ENCODE measurements around the gene USP24.
"Not testable (repeated sequence)": the region's sequence is repeated elsewhere in the genome, so short reads cannot be mapped to it uniquely, and the experiment has no call there.

USP24 gene

DNA sequence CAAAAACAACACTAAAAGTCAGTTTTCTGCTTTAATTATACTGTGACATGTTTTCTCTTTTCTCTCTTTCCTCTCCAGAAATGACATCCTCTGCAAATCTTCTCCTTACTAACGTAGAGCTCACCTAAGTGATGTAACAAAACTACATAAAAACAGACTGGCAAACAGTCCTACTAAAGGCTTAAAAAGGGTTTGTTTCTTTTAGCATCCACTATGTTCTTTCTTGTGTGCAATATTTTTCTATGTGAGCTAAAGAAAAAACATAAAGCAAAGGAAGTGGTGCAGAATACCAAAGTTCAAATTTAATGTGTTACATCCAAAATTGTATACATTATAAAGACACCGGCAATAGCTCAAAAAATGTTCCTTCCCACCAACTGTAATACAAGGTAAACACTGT, 14.5 kb downstream of the USP24 start:
- H3K4me3 ChIP-seq: no peak overlapping the region
- H3K27ac ChIP-seq: no peak overlapping the region

DNA sequence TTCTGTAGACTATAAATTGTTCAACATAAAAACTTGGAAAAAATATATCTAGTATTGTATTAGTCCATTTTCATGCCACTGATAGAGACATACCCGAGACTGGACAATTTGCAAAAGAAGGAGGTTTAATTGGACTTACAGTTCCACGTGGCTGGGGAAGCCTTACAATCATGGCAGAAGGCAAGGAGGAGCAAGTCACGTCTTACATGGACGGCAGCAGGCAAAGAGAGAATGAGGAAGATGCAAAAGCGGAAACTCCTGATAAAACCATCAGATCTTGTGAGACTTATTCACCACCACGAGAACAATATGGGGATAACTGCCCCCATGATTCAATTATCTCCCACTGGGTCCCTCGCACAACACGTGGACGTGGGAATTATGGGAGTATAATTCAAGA, 15.4 kb downstream of the USP24 start:
- not testable (repeated sequence) for H3K4me3 ChIP-seq, H3K27ac ChIP-seq

DNA sequence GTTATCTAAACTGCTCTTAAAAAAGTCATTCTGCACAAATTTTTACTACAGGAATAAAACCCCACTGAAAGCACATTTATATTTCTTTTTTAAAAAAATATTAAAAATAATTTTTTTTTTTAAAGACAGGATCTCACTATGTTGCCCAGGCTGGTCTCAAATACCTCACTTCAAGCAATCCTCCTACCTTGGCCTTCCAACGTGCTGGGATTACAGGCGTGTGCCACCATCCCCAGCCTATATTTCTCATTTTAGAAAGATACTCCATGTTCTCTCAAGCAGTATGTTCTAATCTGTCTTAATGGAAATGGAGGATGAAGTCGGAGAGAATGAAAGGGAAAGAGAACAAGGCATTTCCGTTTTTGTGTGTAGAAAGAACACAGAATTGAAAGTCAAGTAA, 17.1 kb downstream of the USP24 start:
- Histone ChIP-seq H3K4me3 (no peak overlapping the region), H3K27ac (no peak overlapping the region)

- no peak overlapping the region for H3K4me3 ChIP-seq
- H3K27ac ChIP-seq: no peak overlapping the region
Observed at GRCh38 chr1:55197099-55197498, 18.1 kb downstream of the USP24 start.

- no peak overlapping the region for H3K4me3 ChIP-seq
- no peak overlapping the region for H3K27ac ChIP-seq
Observed at GRCh38 chr1:55196433-55197035, 18.6 kb downstream of the USP24 start.

DNA sequence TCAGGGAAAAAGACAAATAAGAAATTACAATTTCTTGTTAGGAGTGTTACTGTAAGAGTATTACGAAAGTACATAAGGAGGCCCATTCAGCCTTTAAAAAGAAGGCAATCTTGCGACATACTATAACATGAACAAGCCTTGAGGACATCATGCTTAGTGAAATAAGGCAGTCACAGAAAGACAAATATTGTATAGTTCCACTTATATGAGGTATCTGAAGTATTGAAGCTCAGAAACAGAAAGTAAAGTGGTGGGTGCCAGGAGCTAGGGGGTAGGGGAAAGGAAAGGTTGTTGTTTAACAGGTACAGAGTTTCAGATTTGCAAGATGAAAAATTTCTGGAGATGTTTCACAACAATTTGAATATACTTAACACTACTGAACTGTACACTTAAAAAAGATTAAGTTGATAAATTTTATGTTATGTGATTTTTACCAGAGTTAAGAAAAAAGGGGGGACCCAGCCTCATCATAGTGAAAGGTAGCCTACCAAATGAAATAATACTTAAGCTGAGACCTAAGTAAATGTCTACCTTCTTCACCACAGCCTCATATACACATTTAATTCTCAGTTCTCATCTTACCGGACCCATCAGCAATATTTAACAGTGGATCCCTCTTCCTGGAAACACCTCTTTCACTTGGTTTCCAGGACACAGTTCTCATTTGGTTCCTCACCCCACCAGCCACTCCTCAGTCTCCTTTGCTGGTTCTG, 19.5 kb downstream of the USP24 start:
- H3K27ac ChIP-seq: no peak overlapping the region
- no peak overlapping the region for H3K4me3 ChIP-seq

DNA sequence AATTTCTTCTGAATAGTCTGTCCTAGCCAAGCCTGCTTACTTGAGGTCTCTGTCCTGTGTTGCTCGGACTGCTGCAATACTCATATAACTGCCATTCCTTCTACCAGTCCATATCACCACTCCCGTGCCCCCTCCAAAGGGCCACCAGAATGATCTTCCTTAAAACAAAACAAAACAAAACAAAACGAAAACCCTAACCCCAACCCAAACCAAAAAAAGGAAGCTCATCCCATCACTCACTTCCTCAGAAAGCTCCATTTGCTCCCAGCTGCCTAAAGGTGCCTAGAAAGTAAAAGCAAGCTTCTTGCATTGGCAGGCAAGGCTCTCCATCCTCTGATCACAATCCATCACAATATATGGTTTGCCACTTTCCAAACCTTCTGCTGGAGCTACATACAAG, 20.3 kb downstream of the USP24 start:
- Histone ChIP-seq H3K4me3 (no peak overlapping the region), H3K27ac (peak overlapping the region in 1 of 21 experiments; percentile 20)

- no peak overlapping the region for H3K4me3 ChIP-seq
- no peak overlapping the region for H3K27ac ChIP-seq
Observed at GRCh38 chr1:55192093-55192492, 23.1 kb downstream of the USP24 start.

DNA sequence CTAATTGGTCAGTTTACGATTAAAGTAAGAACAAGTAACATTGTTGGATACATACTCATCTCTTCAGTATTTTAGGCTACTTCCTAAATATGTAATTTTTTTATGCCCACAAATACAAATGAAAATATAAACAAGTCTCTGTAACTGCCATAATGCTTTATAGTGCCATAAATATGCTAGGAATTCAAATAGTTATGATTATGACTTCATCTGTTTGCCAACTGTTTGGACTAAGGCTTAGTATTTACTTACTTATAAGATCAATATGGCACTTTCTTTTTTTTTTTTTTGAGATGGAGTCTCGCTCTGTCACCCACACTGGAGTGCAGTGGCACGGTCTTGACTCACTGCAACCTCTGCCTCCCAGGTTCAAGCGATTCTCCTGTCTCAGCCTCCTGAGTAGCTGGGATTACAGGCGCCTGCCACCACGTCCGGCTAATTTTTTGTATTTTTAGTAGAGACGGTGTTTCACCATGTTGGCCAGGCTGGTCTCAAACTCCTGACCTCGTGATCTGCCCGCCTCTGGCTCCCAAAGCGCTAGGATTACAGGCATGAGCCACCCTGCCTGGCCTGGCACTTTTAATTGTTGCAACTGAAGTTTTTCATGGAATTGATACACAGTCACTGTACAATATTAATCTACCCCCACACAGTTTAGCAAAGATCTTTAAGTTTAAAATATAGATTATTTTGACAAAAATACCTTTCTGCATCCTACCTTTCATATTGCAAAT, 23.8 kb downstream of the USP24 start:
- not testable (repeated sequence) for H3K4me3 ChIP-seq, H3K27ac ChIP-seq

DNA sequence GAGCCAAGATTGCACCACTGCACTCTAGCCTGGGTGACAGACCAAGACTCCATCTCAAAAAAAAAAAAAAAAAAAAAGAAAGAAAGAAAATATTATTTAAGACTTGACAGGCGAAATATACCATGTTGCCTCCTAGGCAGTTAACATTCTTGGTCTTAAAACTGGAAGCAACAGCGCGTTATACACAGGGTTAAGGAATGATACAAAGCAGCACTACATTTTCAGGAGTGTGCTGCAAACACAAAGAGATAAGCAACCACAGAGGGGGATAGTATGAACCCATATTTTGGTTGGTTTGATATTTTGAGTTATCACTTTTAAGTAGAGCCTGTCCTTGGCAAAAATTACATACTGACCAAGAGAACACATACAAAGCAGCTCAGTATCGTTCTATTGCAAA, 25.1 kb downstream of the USP24 start:
- H3K27ac ChIP-seq: no peak overlapping the region

GRCh38 chr1:55188909-55189308, 26.3 kb downstream of the USP24 start:
- Histone ChIP-seq H3K4me3 (no peak overlapping the region), H3K27ac (no peak overlapping the region)

More for the DNA sequence above, 25.1 kb downstream of the USP24 start:
- H3K4me3 ChIP-seq: no peak overlapping the region

DNA sequence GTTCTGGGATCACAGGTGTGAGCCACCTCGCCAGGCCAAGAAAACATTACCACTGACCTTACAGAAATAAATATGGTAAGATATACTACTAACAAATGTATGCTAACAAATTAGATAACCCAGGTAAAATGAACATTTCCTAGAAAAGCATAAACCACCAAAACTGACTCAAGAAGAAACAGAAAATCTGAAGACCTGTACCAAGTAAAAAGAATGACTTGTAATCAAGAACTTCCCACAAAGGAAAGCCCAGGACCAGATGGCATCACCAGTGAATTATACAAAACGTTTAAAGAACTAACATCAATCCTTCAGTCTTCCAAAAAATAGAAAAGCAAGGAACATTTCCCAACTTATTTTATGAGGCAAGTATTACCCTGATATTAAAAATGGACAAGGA, 29.3 kb downstream of the USP24 start:
- Histone ChIP-seq H3K27ac (no peak overlapping the region), H3K4me3 (no peak overlapping the region)

DNA sequence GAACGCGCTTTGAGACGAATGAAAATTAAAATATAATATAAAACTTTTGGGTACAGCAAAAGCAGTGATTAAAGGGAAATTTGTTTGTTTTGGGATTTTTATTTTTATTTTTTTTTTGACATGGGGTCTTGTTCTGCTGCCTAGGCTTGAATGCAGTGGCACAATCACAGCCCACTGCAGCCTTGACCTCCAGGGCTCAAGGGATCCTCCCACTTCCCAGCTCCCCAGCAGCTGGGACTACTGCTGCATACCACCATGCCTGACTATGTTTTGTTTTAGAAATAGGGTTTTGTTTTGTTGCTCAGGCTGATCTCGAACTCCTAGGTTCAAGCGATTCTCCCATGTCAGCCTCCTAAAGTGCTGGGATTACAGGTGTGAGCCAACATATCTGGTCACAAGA, 30.3 kb downstream of the USP24 start:
- Histone ChIP-seq H3K27ac (no peak overlapping the region), H3K4me3 (no peak overlapping the region)

DNA sequence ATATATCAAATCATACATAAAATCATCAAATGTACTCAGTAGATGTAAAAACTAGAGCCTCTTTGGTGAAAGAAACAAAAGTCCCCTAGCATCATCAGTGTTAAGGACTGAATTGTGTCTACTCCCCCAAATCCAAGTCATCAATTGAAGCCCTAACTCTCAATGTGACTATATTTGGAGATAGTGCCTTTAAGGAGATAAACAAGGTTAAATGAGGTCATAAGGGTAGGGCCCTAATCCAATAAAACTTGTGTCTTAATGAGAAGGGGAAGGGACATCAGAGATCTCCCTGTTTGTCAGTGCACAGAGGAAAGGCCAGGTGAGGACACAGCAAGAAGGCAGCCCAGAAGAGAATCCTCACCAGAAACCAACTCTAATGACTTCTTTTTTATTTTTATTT, 33.5 kb downstream of the USP24 start:
- H3K4me3 ChIP-seq: no peak overlapping the region
- no peak overlapping the region for H3K27ac ChIP-seq

DNA sequence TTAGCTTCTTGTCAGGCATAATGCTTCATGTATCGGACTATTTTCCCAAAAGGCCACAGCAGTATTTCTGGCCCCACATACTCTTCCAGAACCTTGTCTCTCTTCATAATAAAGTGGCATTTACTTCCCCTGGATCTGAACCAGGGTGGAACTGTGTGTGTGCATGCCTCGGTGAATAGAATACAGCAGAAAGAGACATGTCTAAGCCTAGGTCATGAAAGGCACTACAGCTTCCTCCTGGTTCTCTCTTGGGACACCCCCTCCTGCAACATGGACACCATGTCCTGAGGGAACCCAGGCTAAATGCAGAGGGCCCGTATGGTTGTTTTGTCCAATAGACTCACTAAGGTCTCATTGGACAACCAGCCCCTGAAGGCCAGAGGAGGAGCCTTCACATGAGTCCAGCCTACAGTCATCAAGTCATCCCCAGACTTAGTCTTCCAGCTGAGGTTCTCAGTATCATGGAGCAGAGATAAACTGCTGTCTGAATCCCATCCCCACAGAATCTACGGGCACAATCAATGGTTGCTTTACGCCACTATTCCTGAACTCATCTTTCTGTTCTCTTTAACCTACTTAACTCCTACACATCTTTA, 35.0 kb downstream of the USP24 start:
- H3K27ac ChIP-seq: no peak overlapping the region
- H3K4me3 ChIP-seq: no peak overlapping the region

- no peak overlapping the region for H3K4me3 ChIP-seq
- H3K27ac ChIP-seq: no peak overlapping the region
Observed at GRCh38 chr1:55179177-55179835, 35.9 kb downstream of the USP24 start.

GRCh38 chr1:55172687-55173086, 42.5 kb downstream of the USP24 start:
- Histone ChIP-seq H3K4me3 (no peak overlapping the region), H3K27ac (no peak overlapping the region)

- H3K4me3 ChIP-seq: no peak overlapping the region
Observed at GRCh38 chr1:55172272-55172671, 42.9 kb downstream of the USP24 start.

DNA sequence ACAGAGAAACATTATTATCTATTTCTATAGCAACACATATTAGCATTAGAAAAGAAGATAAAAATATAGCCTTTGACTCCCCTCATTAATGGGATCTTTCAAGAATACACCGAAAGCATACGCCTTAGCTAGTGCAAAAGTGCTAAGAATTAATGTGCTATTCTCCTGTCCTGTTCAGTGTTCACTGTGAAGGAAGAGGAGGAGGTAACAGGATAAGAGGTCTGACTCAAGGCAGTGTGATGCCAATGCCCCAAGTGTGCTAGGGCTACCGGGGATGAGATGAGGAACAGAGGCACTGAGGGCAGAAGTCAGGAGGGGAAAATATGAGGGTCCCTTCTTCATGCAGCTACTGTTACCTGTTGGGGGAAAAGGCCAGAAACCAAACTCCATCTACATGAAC, 43.5 kb downstream of the USP24 start:
- H3K4me3 ChIP-seq: no peak overlapping the region
- H3K27ac ChIP-seq: no peak overlapping the region

More at GRCh38 chr1:55172272-55172671, 42.9 kb downstream of the USP24 start:
- no peak overlapping the region for H3K27ac ChIP-seq

- H3K27ac ChIP-seq: no peak overlapping the region
- no peak overlapping the region for H3K4me3 ChIP-seq
Observed at GRCh38 chr1:55170426-55170825, 44.7 kb downstream of the USP24 start.

Measured in skin epidermis (tissue), 12 donors.